ENCODE data around the gene HYAL4.
A peak's percentile ranks its signal among the peaks of the same experiment; 100 is the strongest.
"Not testable (repeated sequence)": the region's sequence is repeated elsewhere in the genome, so short reads cannot be mapped to it uniquely, and the experiment has no call there.

Gene HYAL4

GRCh38 chr7:123823898-123824753, 20.8 kb upstream of the HYAL4 start:
- DNase-seq (ENCODE audit: low read depth): peak; percentile 34
- TF ChIP-seq CTCF (IDR thresholded peaks at IDR 0.05; ENCODE audit: low read depth, low read length, missing control alignments): no peak
- H3K4me3 ChIP-seq (ENCODE audit: low read depth, low read length): no peak overlapping the region

GRCh38 chr7:123824754-123825067, 20.3 kb upstream of the HYAL4 start:
- DNase-seq (ENCODE audit: low read depth): no peak
- TF ChIP-seq CTCF (IDR thresholded peaks at IDR 0.05; ENCODE audit: low read depth, low read length, missing control alignments): no peak
- H3K4me3 ChIP-seq (ENCODE audit: low read depth, low read length): no peak overlapping the region

GRCh38 chr7:123828805-123829204, 16.2 kb upstream of the HYAL4 start:
- H3K4me3 ChIP-seq (ENCODE audit: low read depth, low read length): no peak overlapping the region
- TF ChIP-seq CTCF (IDR thresholded peaks at IDR 0.05; ENCODE audit: low read depth, low read length, missing control alignments): no peak
- no peak for DNase-seq (ENCODE audit: low read depth)

GRCh38 chr7:123836656-123837055, 8.3 kb upstream of the HYAL4 start:
- DNase-seq (ENCODE audit: low read depth): no peak
- H3K4me3 ChIP-seq (ENCODE audit: low read depth, low read length): no peak overlapping the region
- TF ChIP-seq CTCF (IDR thresholded peaks at IDR 0.05; ENCODE audit: low read depth, low read length, missing control alignments): no peak

GRCh38 chr7:123839106-123839505, 5.9 kb upstream of the HYAL4 start:
- not testable (repeated sequence) for H3K4me3 ChIP-seq (ENCODE audit: low read depth, low read length); DNase-seq (ENCODE audit: low read depth)

GRCh38 chr7:123844142-123844541, 827 bp upstream of the HYAL4 start:
- not testable (repeated sequence) for H3K4me3 ChIP-seq (ENCODE audit: low read depth, low read length); DNase-seq (ENCODE audit: low read depth)

- H3K4me3 ChIP-seq (ENCODE audit: low read depth, low read length): no peak overlapping the region
- no peak for TF ChIP-seq CTCF (IDR thresholded peaks at IDR 0.05; ENCODE audit: low read depth, low read length, missing control alignments)
- DNase-seq (ENCODE audit: low read depth): no peak
Observed at GRCh38 chr7:123845823-123846216, 851 bp downstream of the HYAL4 start.

GRCh38 chr7:123846217-123846891, 1.4 kb downstream of the HYAL4 start:
- no peak overlapping the region for H3K4me3 ChIP-seq (ENCODE audit: low read depth, low read length)
- DNase-seq (ENCODE audit: low read depth): no peak
- no peak for TF ChIP-seq CTCF (IDR thresholded peaks at IDR 0.05; ENCODE audit: low read depth, low read length, missing control alignments)

Measured in GM12864 (cell line).